A673 (cell line): ENCODE measurements around the gene SPATC1L. TPM values are rescaled to one million over a fixed set of nuclear protein-coding genes. Genes with fewer than 3 reads are reported as not detected.
"Not testable (repeated sequence)": the region's sequence is repeated elsewhere in the genome, so short reads cannot be mapped to it uniquely, and the experiment has no call there.

Experiments used
- BruUV-seq: library from RNA; stranded (reverse); fragments of 400-500 nt; replicated peaks from 2 replicates; lab custom pipeline; 2021; lab: Mats Ljungman, UMichigan
- CTCF ChIA-PET: fragments of 300-600 bp; sonication (Branson Sonifier 250); formaldehyde crosslinking; loops from one replicate; lab custom pipeline; 2022; ENCODE audit warnings: antibody characterized with exemption; lab: Charles Lee
- POLR2A ChIA-PET: fragments of 300-600 bp; sonication (Branson Sonifier 250); formaldehyde crosslinking; loops from one replicate; lab custom pipeline; 2022; ENCODE audit warnings: antibody characterized with exemption; ENCODE audit not compliant: low non-redundant PET; lab: Charles Lee
- DNase-seq: peaks from one replicate; pipeline ENCODE4 v3.0.0-alpha.2; 2015; ENCODE audit warnings: low spot score
- H3K27ac ChIP-seq: fragments of 200-600 bp; sonication (generic); 2 replicates; pipeline ENCODE4 v1.5.1; 2016; ENCODE audit warnings: mixed run types, low read depth, mild to moderate bottlenecking, mixed read lengths, antibody characterized with exemption, low read length; ENCODE audit not compliant: poor library complexity, severe bottlenecking
- H3K27me3 ChIP-seq: fragments of 200-600 bp; sonication (generic); replicated peaks from 2 replicates; pipeline ENCODE4 v1.6.1; 2017; ENCODE audit warnings: mixed run types, low read depth, mild to moderate bottlenecking, mixed read lengths, antibody characterized with exemption, low read length; ENCODE audit not compliant: insufficient read depth, poor library complexity
- H3K36me3 ChIP-seq: fragments of 200-600 bp; sonication (generic); 2 replicates; pipeline ENCODE4 v1.6.1; 2016; ENCODE audit warnings: mixed run types, mild to moderate bottlenecking, mixed read lengths, antibody characterized with exemption, low read length; ENCODE audit not compliant: insufficient read depth, poor library complexity, severe bottlenecking
- H3K4me1 ChIP-seq: fragments of 200-600 bp; sonication (generic); 2 replicates; pipeline ENCODE4 v1.6.1; 2017; ENCODE audit warnings: mixed run types, mild to moderate bottlenecking, mixed read lengths, antibody characterized with exemption, low read length; ENCODE audit not compliant: insufficient read depth, poor library complexity, severe bottlenecking
- H3K4me3 ChIP-seq: fragments of 200-600 bp; sonication (generic); 2 replicates; pipeline ENCODE4 v1.5.1; 2016; ENCODE audit warnings: low read depth, mixed run types, mild to moderate bottlenecking, mixed read lengths, low read length; ENCODE audit not compliant: poor library complexity, severe bottlenecking
- H3K9me3 ChIP-seq: fragments of 200-600 bp; sonication (generic); 2 replicates; pipeline ENCODE4 v1.6.1; 2016; ENCODE audit warnings: mixed run types, low read depth, mild to moderate bottlenecking, mixed read lengths, antibody characterized with exemption, low read length; ENCODE audit not compliant: poor library complexity, severe bottlenecking
- EZH2 ChIP-seq: fragments of 200-600 bp; sonication (generic); IDR thresholded peaks from 2 replicates; pipeline ENCODE4 v1.6.1; 2017; ENCODE audit warnings: borderline replicate concordance, low read depth, mild to moderate bottlenecking, mixed read lengths, antibody characterized with exemption, low read length; ENCODE audit not compliant: poor library complexity, severe bottlenecking
- intact Hi-C: fragments of 100-400 bp; cut with micrococcal nuclease; formaldehyde crosslinking; loops from one replicate; pipeline ENCODE4 v1.10.0; 2022; ENCODE audit not compliant: unreplicated experiment
- total RNA-seq: library from RNA; stranded (reverse); gene quantifications from 2 replicates; pipeline ENCODE4 v1.2.3, GENCODE V29; 2021
- TF ChIP-seq, protein P1 (sequence below): fragments of 300-800, 200-600 bp; sonication (generic); conservative IDR thresholded peaks from 2 replicates; pipeline ENCODE4 v1.5.1; 2017; ENCODE audit warnings: low read depth, mild to moderate bottlenecking, antibody characterized with exemption, low read length, moderate library complexity, mixed read lengths

The SPATC1L gene
- total RNA-seq, 1 experiment from 2014 or later: 30.9 TPM

DNA sequence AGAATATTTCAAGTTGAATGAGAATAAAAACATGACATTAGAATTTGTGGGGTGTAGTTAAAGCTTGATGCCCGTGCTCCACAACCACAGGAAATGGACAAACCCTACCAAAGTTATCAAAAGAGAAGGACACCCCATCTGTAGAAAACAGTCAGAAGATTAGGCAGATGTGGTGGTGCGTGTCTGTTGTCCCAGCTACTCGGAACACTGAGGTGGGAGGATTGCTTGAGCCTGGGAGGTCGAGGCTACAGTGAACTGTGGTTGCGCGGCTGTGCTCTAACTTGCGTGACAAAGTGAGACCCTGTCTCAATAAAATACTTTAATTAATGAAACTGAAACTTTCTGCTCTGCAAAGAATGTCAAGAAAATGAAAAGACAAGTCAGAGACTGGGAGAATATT is 1.5 kb upstream of the SPATC1L start:
- no peak for DNase-seq
- Histone ChIP-seq H3K36me3 (peaks cover 11% of the 10 kb centered on the region), H3K4me1 (peaks cover 4% of the 10 kb centered on the region), H3K9me3 (no peaks in the 10 kb centered on the region), H3K27me3 (no peaks in the 10 kb centered on the region), H3K4me3 (no peak overlapping the region), H3K27ac (peak overlapping the region; percentile 85)
- intact Hi-C loops: no loop called here
- CTCF ChIA-PET: no interaction called here
- no TSS peak for BruUV-seq
- POLR2A ChIA-PET: no interaction called here
- TF ChIP-seq, protein P1, sequence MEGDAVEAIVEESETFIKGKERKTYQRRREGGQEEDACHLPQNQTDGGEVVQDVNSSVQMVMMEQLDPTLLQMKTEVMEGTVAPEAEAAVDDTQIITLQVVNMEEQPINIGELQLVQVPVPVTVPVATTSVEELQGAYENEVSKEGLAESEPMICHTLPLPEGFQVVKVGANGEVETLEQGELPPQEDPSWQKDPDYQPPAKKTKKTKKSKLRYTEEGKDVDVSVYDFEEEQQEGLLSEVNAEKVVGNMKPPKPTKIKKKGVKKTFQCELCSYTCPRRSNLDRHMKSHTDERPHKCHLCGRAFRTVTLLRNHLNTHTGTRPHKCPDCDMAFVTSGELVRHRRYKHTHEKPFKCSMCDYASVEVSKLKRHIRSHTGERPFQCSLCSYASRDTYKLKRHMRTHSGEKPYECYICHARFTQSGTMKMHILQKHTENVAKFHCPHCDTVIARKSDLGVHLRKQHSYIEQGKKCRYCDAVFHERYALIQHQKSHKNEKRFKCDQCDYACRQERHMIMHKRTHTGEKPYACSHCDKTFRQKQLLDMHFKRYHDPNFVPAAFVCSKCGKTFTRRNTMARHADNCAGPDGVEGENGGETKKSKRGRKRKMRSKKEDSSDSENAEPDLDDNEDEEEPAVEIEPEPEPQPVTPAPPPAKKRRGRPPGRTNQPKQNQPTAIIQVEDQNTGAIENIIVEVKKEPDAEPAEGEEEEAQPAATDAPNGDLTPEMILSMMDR: no peak
- TF ChIP-seq EZH2: no peak

DNA sequence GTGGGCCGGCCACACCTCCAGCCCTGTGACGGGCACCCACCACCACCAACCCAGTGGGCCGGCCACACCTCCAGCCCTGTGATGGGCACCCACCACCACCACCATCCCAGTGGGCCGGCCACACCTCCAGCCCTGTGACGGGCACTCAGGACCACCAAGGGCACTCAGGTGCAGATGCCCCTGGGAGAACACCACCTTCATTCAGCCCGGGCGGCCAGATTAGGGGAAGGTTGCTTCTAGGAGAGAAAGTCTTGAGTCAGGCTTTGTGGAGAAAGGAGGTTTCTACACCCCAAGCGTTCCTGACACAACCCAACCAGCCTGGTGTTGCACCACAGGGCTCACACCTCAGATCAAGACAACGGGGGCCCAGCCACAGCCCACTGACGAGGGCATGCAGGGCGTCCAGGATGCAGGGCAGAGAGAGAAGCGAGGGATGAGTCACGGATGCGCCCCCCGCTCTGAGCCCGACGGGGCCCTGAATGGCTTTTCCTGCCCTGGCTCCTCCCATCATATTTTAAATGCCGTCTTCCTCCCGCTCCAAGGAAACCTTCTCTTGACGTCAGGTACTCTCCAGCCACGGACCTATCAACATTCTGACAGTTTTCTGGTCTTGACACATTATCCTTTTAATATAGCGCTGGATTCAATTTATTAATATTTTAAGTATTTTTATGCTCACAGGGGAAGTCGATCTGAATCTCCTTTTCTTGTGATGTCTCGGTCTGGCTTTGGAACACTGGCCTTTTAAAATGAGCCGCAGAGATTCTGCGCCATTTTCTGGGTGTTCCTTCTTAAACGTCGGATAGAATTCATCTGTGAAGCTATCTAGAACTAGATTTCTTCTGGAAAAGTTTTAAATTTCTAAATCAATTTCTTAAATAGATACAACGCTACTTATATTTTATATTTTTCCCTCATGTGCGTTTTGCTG is 631 bp upstream of the SPATC1L start:
- BruUV-seq: TSS peak; percentile 84
- intact Hi-C loops: no loop called here

DNA sequence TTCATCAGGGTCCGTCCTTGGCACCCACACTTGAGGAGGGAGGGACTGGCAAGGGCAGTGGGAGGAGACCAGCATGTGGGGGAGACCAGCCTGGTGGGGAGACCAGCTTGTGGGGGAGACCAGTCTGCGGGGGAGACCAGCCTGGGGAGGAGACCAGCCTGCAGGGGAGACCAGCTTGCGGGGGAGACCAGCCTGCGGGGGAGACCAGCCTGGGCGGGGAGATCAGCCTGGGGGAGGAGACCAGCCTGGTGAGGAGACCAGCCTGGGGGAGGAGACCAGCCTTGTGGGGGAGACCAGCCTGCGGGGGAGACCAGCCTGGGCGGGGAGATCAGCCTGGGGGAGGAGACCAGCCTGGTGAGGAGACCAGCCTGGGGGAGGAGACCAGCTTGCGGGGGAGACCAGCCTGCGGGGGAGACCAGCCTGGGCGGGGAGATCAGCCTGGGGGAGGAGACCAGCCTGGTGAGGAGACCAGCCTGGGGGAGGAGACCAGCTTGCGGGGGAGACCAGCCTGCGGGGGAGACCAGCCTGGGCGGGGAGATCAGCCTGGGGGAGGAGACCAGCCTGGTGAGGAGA is 836 bp downstream of the SPATC1L start:
- Histone ChIP-seq H3K4me3 (peak overlapping the region; percentile 76), H3K27ac (peak overlapping the region; percentile 85)
- BruUV-seq, H3K9me3 ChIP-seq, intact Hi-C loops, H3K27me3 ChIP-seq, POLR2A ChIA-PET, H3K4me1 ChIP-seq, H3K36me3 ChIP-seq: not testable (repeated sequence)
- CTCF ChIA-PET: interaction anchor here (1.2 kb wide), 1 partner anchor 40 kb away, joined by 3 read pairs; no protein-coding TSS in a partner anchor
- DNase-seq: peak; percentile 31

More for the DNA sequence above, 631 bp upstream of the SPATC1L start:
- peaks cover 4% of the 10 kb centered on the region for H3K4me1 ChIP-seq
- DNase-seq: peak; percentile 86
- H3K36me3 ChIP-seq: peaks cover 10% of the 10 kb centered on the region
- no peaks in the 10 kb centered on the region for H3K27me3 ChIP-seq
- peak overlapping the region; percentile 85 for H3K27ac ChIP-seq
- POLR2A ChIA-PET: no interaction called here
- CTCF ChIA-PET: no interaction called here
- TF ChIP-seq, protein P1: no peak
- TF ChIP-seq EZH2: no peak
- peak overlapping the region; percentile 76 for H3K4me3 ChIP-seq
- H3K9me3 ChIP-seq: no peaks in the 10 kb centered on the region
